BLaER1 treated with 17β-estradiol and CSF1 and Interleukin-3, amounts not matched to agents 10 nM and 100 nM (cell line): ENCODE measurements around the gene LDB2.

Source experiments
- H3K27ac ChIP-seq, 11 experiments: shearing (Covaris generic); formaldehyde crosslinking; 2 replicates each; pipeline ENCODE4 v1.8.1; 2022
- H3K27me3 ChIP-seq, 11 experiments: shearing (Covaris generic); formaldehyde crosslinking; 2 replicates each; pipeline ENCODE4 v1.8.1; 2022
- H3K36me3 ChIP-seq, 11 experiments: shearing (Covaris generic); formaldehyde crosslinking; 2 replicates each; pipeline ENCODE4 v1.8.1; 2022
- H3K4me1 ChIP-seq, 10 experiments: shearing (Covaris generic); formaldehyde crosslinking; 2 replicates each; pipeline ENCODE4 v1.8.1; 2022
- H3K4me2 ChIP-seq, 11 experiments: shearing (Covaris generic); formaldehyde crosslinking; 2 replicates each; pipeline ENCODE4 v1.8.1; 2022
- H3K4me3 ChIP-seq, 10 experiments: shearing (Covaris generic); formaldehyde crosslinking; 2 replicates each; pipeline ENCODE4 v1.8.1; 2022
- H3K9ac ChIP-seq, 11 experiments: shearing (Covaris generic); formaldehyde crosslinking; 2 replicates each; pipeline ENCODE4 v1.8.1; 2022
- H3K9me3 ChIP-seq, 11 experiments: shearing (Covaris generic); formaldehyde crosslinking; replicated peaks in 1 of 11; 2 replicates each; pipeline ENCODE4 v1.8.1; 2022
- H4K20me1 ChIP-seq, 11 experiments: shearing (Covaris generic); formaldehyde crosslinking; 2 replicates each; pipeline ENCODE4 v1.8.1; 2022
- Cebpa-rat ChIP-seq, 11 experiments: shearing (Covaris generic); IDR thresholded peaks; 2 replicates each; pipeline ENCODE4 v1.8.1; 2022

LDB2 gene

DNA sequence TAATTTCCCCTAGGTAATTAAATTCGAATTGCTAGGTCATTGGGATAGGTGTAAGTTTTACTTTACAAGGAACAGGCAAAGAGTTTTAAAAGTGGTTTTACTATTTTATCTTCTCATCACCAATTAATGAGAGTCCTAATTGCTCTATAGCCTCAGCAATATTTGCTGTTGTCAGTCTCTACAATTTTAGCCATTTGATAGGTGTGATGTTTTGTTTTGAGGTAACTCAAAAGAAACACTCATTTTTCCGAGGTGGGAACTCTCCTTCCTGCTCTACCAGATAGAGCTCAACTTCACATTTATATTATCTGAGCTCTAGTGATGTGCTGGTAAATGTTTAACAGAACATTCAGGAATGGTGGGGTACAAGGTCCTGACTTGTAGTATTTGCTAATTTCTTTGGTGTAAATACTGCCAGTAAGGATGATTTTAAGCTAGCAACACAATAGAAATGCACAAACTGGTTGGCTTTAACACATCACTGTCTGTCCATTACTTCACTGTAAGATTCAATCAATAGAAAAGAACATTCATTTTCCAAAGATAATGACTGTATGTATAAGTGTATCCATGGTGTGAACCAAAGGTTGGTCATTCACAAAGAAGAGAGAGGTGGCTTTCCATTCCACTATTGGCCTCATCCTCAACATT, 62.7 kb downstream of the LDB2 start:
- no peaks in the 10 kb centered on the region for H3K9me3 ChIP-seq
- H3K4me3 ChIP-seq, result no peak overlapping the region
- H3K4me2 ChIP-seq, result no peak overlapping the region
- H3K4me1 ChIP-seq, result no peaks in the 10 kb centered on the region
- no peaks in the 10 kb centered on the region for H4K20me1 ChIP-seq
- no peaks in the 10 kb centered on the region for H3K36me3 ChIP-seq
- no peak overlapping the region for H3K27ac ChIP-seq
- no peak overlapping the region for H3K9ac ChIP-seq
- TF ChIP-seq Cebpa-rat (IDR thresholded peaks at IDR 0.05), result no peak
- H3K27me3 ChIP-seq, result no peaks in the 10 kb centered on the region

DNA sequence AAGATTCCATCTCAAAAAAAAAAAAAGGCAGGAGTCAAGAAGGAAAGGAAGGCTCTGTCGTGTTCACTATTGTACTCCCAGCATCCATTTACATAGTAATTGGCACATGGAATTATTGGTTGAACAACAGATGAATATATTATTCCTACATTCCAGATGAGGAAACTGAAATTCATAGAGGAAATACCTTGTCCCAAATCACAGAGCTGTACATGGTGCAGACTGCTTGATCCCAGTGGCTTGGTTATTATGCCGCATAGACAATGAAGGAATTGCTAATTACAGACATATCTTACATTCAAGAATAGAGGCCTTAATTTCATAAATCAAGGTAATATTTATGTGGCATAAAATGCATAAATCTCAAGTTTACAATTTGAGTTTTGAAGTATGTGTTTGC, 63.6 kb downstream of the LDB2 start:
- Histone ChIP-seq H3K36me3 (no peaks in the 10 kb centered on the region), H3K27ac (no peak overlapping the region), H3K27me3 (no peaks in the 10 kb centered on the region)

DNA sequence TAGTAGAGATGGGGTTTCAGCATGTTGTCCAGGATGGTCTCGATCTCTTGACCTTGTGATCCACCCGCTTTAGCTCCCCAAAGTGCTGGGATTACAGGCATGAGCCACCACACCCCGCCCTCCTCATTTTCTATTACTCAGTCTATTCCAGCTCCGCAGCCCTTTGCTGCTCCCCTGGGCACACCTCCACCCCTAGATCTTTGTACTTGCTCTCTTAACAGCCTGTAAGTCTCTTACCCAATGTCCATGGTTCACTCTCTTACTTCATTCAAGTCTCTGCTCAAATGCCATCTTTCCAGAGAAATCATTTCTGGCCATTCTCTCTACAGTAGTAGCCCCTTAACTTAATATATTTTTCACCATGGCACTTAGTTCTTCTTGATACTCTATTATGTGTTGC, 64.7 kb downstream of the LDB2 start:
- no peaks in the 10 kb centered on the region for H3K36me3 ChIP-seq
- no peak overlapping the region for H3K4me3 ChIP-seq
- no peak for TF ChIP-seq Cebpa-rat (IDR thresholded peaks at IDR 0.05)
- no peaks in the 10 kb centered on the region for H3K27me3 ChIP-seq
- no peak overlapping the region for H3K9ac ChIP-seq
- H3K9me3 ChIP-seq, result no peaks in the 10 kb centered on the region
- H3K4me2 ChIP-seq, result no peak overlapping the region
- no peaks in the 10 kb centered on the region for H4K20me1 ChIP-seq
- H3K27ac ChIP-seq, result no peak overlapping the region
- no peaks in the 10 kb centered on the region for H3K4me1 ChIP-seq

More for the DNA sequence above, 63.6 kb downstream of the LDB2 start:
- H3K4me2 ChIP-seq, result no peak overlapping the region
- no peak overlapping the region for H3K4me3 ChIP-seq
- no peak overlapping the region for H3K9ac ChIP-seq
- no peaks in the 10 kb centered on the region for H3K4me1 ChIP-seq
- no peak for TF ChIP-seq Cebpa-rat (IDR thresholded peaks at IDR 0.05)
- H4K20me1 ChIP-seq, result no peaks in the 10 kb centered on the region
- H3K9me3 ChIP-seq, result no peaks in the 10 kb centered on the region

DNA sequence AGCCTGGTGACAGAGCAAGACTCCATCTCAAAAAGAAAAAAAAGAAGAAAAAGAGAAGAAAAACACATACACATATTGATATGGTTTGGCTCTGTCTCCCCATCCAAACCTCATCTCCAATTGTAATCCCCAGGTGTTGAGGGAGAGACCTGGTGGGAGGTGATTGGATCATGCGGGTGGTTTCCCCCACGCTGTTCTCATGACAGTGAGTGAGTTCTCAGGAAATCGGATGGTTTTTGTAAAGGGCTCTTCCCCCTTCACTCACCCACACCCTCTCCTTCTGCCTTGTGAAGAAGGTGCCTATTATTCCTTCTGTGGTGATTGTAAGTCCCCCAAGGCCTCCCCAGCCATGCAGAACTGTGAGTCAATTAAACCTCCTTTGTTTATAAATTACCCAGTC, 68.4 kb downstream of the LDB2 start:
- no peaks in the 10 kb centered on the region for H4K20me1 ChIP-seq
- no peaks in the 10 kb centered on the region for H3K36me3 ChIP-seq
- no peaks in the 10 kb centered on the region for H3K27me3 ChIP-seq
- H3K9me3 ChIP-seq, result no peaks in the 10 kb centered on the region
- no peak overlapping the region for H3K9ac ChIP-seq
- H3K4me1 ChIP-seq, result no peaks in the 10 kb centered on the region
- H3K4me3 ChIP-seq, result no peak overlapping the region
- TF ChIP-seq Cebpa-rat (IDR thresholded peaks at IDR 0.05), result no peak
- no peak overlapping the region for H3K27ac ChIP-seq
- H3K4me2 ChIP-seq, result no peak overlapping the region

DNA sequence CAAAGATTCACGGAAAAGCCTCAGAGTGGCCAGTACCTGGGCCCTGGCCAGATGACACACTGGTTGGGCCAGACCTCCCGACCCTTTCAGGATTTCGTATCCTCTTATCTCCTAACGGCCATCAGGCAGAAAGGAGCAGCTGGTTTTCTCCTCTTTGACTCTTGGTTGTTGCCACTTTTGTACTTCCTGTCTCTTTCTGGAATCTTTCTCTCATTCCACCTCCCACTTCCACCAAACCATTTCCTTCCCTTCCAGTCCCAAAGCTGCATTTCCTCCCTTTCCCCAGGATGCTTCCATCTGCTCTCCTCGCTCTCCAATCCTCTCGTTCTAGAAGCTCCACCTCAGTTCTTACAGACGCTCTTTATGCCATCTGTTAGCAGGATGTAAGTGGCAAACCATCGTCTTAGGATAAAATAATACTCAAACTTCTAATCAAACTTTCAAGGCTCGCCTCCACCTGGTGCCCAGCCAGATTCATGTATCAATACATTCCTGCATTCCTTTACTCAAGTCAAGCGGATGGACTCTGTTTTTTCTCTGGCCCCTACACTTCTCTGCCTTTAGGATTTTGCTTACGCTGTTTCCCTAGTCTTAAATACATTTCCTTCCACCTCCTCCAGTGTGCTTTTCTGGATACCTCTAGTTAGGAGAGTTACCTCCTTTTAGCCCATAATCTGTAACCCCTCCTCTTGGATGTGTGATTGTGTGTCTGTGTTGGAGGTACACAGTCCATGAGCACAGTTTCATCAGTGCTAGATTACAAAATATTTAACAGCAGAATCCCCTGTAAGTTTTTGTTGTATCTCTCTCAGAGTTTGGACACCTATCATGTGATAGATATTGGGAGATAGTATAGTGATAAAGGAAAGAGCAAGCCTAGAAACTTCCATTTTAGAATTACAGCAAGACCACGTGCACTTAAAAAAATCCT, 70.4 kb downstream of the LDB2 start:
- H3K9ac ChIP-seq, result no peak overlapping the region
- no peaks in the 10 kb centered on the region for H4K20me1 ChIP-seq
- no peaks in the 10 kb centered on the region for H3K4me1 ChIP-seq
- no peaks in the 10 kb centered on the region for H3K27me3 ChIP-seq
- no peaks in the 10 kb centered on the region for H3K36me3 ChIP-seq
- H3K27ac ChIP-seq, result no peak overlapping the region
- H3K9me3 ChIP-seq, result no peaks in the 10 kb centered on the region
- no peak overlapping the region for H3K4me3 ChIP-seq
- no peak overlapping the region for H3K4me2 ChIP-seq
- TF ChIP-seq Cebpa-rat (IDR thresholded peaks at IDR 0.05), result no peak

DNA sequence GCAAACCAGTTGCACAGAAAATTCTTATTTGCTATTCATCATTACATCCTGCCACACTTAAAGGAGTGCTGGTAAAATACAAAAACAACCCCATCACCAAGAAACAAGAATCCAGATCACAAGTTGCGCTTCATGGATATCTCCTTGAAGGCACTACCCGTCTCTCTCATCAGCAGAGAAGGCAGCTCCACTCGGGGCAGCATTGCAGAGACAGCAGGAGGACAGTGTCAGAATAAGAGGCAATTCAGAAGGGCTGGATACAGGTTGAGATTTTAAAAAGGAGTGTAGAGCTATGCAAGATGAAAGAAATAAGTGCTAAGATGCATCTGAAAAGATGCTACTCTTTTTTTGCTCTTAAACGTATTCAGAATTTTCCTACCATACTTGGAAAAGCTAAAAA, 71.4 kb downstream of the LDB2 start:
- no peak for TF ChIP-seq Cebpa-rat (IDR thresholded peaks at IDR 0.05)
- Histone ChIP-seq H3K4me3 (no peak overlapping the region), H3K27ac (no peak overlapping the region), H3K9ac (no peak overlapping the region), H3K36me3 (no peaks in the 10 kb centered on the region), H3K4me1 (no peaks in the 10 kb centered on the region), H3K9me3 (no peaks in the 10 kb centered on the region), H3K4me2 (no peak overlapping the region), H3K27me3 (no peaks in the 10 kb centered on the region), H4K20me1 (no peaks in the 10 kb centered on the region)

- no peaks in the 10 kb centered on the region for H3K4me1 ChIP-seq
- H3K27ac ChIP-seq, result no peak overlapping the region
- H3K36me3 ChIP-seq, result no peaks in the 10 kb centered on the region
- no peak overlapping the region for H3K4me3 ChIP-seq
- no peaks in the 10 kb centered on the region for H3K27me3 ChIP-seq
- no peaks in the 10 kb centered on the region for H4K20me1 ChIP-seq
- H3K9me3 ChIP-seq, result no peaks in the 10 kb centered on the region
- H3K4me2 ChIP-seq, result no peak overlapping the region
- no peak for TF ChIP-seq Cebpa-rat (IDR thresholded peaks at IDR 0.05)
- no peak overlapping the region for H3K9ac ChIP-seq
Observed at GRCh38 chr4:16826406-16826910, 72.0 kb downstream of the LDB2 start.

- Histone ChIP-seq H3K4me3 (no peak overlapping the region), H3K9me3 (no peaks in the 10 kb centered on the region), H3K27ac (no peak overlapping the region), H3K36me3 (no peaks in the 10 kb centered on the region), H4K20me1 (no peaks in the 10 kb centered on the region), H3K4me1 (no peaks in the 10 kb centered on the region), H3K27me3 (no peaks in the 10 kb centered on the region), H3K9ac (no peak overlapping the region), H3K4me2 (no peak overlapping the region)
- no peak for TF ChIP-seq Cebpa-rat (IDR thresholded peaks at IDR 0.05)
Observed at GRCh38 chr4:16824278-16824806, 74.1 kb downstream of the LDB2 start.

GRCh38 chr4:16820329-16820728, 78.1 kb downstream of the LDB2 start:
- Histone ChIP-seq H3K4me1 (no peaks in the 10 kb centered on the region), H3K27me3 (no peaks in the 10 kb centered on the region), H3K9ac (no peak overlapping the region), H3K9me3 (no peaks in the 10 kb centered on the region), H3K36me3 (no peaks in the 10 kb centered on the region), H3K27ac (no peak overlapping the region), H3K4me3 (no peak overlapping the region), H3K4me2 (no peak overlapping the region), H4K20me1 (no peaks in the 10 kb centered on the region)
- TF ChIP-seq Cebpa-rat (IDR thresholded peaks at IDR 0.05), result no peak
